Neural cell (in vitro differentiated cells): ENCODE measurements around the gene VPS13D.

Source experiments
- CTCF ChIP-seq: fragments of 450-650 bp; IDR thresholded peaks from 2 replicates; pipeline ENCODE4 v1.5.1; 2014; ENCODE audit warnings: antibody characterized with exemption, mild to moderate bottlenecking, moderate library complexity; ENCODE audit not compliant: poor library complexity, severe bottlenecking
- POLR2AphosphoS5 ChIP-seq: IDR thresholded peaks from 2 replicates; pipeline ENCODE4 v1.6.1; 2012

- no peak for TF ChIP-seq CTCF
- no peak for TF ChIP-seq POLR2AphosphoS5
Observed at GRCh38 chr1:12453400-12454343, 223.8 kb downstream of the VPS13D start.
